SK-N-MC (cell line): Measurements from ENCODE around the gene LIPA.

Experiments used
- EZH2 ChIP-seq: fragments of 200-600 bp; sonication (generic); IDR thresholded peaks from one replicate; pipeline ENCODE4 v1.6.1; 2017; ENCODE audit warnings: antibody characterized with exemption
- FOXP2 ChIP-seq: optimal IDR thresholded peaks from 2 replicates; pipeline ENCODE3; 2011; ENCODE audit warnings: mild to moderate bottlenecking, moderate library complexity; ENCODE audit not compliant: insufficient read depth; ENCODE audit errors: extremely low read length, control extremely low read depth
- POLR2AphosphoS5 ChIP-seq: IDR thresholded peaks from 2 replicates; pipeline ENCODE4 v1.6.1; 2012; ENCODE audit warnings: mild to moderate bottlenecking, low read depth, low read length, borderline replicate concordance

DNA sequence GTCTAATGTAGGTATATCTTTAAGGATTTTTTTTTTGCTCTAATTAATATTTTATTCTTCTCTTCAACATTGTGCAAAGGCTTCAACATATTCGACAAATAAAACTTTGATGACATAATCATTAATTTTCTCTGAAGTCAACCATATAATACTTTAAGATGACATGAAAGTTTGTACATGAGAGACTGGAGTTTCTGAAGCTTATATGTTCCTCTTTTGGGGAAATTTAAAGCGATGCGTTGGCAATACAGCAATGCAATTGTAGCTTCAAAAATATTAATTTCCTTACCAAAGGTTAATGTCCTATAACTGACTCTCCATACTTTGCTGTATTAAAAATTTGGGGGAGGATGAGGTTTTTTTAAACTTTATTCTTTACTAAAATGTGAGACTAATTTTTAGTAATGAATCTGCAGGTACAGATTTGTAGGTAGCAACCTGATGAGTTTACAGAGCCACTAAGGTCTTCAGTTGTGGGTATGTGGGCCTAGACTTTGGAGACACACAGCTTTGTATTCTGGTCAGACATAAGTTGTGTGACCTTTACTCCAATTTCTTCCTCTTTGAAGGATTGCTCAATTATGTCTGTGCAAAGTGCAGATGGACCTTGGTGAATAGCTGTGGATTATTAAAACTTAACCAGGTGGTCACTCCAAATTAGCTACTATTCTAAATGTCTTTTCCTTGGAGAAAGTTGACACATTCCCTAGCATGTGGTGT is 18.0 kb upstream of the LIPA start:
- TF ChIP-seq POLR2AphosphoS5 (no peak), EZH2 (no peak), FOXP2 (no peak)
